NCI-H446 treated with DMSO at 0.1 percent for 48 hours (cell line): ENCODE results near the gene CXCR1.
"Not testable (repeated sequence)": the region's sequence is repeated elsewhere in the genome, so short reads cannot be mapped to it uniquely, and the experiment has no call there.

ENCODE experiments used
- DNase-seq: peaks from one replicate; lab custom pipeline; 2025; lab: John Stamatoyannopoulos, UW

The CXCR1 gene

GRCh38 chr2:218161644-218162043 is 5.1 kb downstream of the CXCR1 start:
- DNase-seq = no peak

GRCh38 chr2:218155953-218156479 is 10.7 kb downstream of the CXCR1 start:
- no peak for DNase-seq

- no peak for DNase-seq
Measured at GRCh38 chr2:218152777-218153176, 14.0 kb downstream of the CXCR1 start.

GRCh38 chr2:218152172-218152571 is 14.6 kb downstream of the CXCR1 start:
- no peak for DNase-seq

- DNase-seq = no peak
Measured at GRCh38 chr2:218149848-218150440, 16.8 kb downstream of the CXCR1 start.

- DNase-seq = no peak
Measured at GRCh38 chr2:218149098-218149497, 17.7 kb downstream of the CXCR1 start.

- DNase-seq = no peak
Measured at GRCh38 chr2:218146056-218146455, 20.7 kb downstream of the CXCR1 start.

- DNase-seq = no peak
Measured at GRCh38 chr2:218145124-218145523, 21.6 kb downstream of the CXCR1 start.

GRCh38 chr2:218138047-218138446 is 28.7 kb downstream of the CXCR1 start:
- DNase-seq = no peak

- no peak for DNase-seq
Measured at GRCh38 chr2:218137514-218137913, 29.2 kb downstream of the CXCR1 start.

GRCh38 chr2:218130822-218131221 is 35.9 kb downstream of the CXCR1 start:
- no peak for DNase-seq

- DNase-seq = no peak
Measured at GRCh38 chr2:218130377-218130776, 36.4 kb downstream of the CXCR1 start.

GRCh38 chr2:218129458-218130135 is 37.2 kb downstream of the CXCR1 start:
- DNase-seq = no peak

GRCh38 chr2:218128781-218129457 is 37.8 kb downstream of the CXCR1 start:
- no peak for DNase-seq

- no peak for DNase-seq
Measured at GRCh38 chr2:218127929-218128455, 38.8 kb downstream of the CXCR1 start.

- DNase-seq = no peak
Measured at GRCh38 chr2:218125626-218126080, 41.1 kb downstream of the CXCR1 start, which contains the start of gene CXCR2. Gene CXCR2 (plus strand): TSS chr2:218126028. CDS start chr2:218134802, 8,774 bp downstream.

- no peak for DNase-seq
Measured at GRCh38 chr2:218125095-218125494, 41.7 kb downstream of the CXCR1 start.

GRCh38 chr2:218123986-218124385 is 42.8 kb downstream of the CXCR1 start:
- no peak for DNase-seq

GRCh38 chr2:218122286-218122685 is 44.5 kb downstream of the CXCR1 start:
- DNase-seq = not testable (repeated sequence)

GRCh38 chr2:218121789-218122188 is 45.0 kb downstream of the CXCR1 start:
- not testable (repeated sequence) for DNase-seq
